WTC11 (cell line): ENCODE results near the gene HSFX1.

Source experiments
- ESRRA ChIP-seq: sonication (generic); formaldehyde crosslinking; IDR thresholded peaks from 2 replicates; pipeline ENCODE4 v1.8.1; 2022; ENCODE audit warnings: mild to moderate bottlenecking, missing genetic modification reagents, borderline replicate concordance
- GABPB1 ChIP-seq: sonication (generic); formaldehyde crosslinking; IDR thresholded peaks from 2 replicates; pipeline ENCODE4 v1.8.1; 2023; ENCODE audit warnings: mild to moderate bottlenecking, missing genetic modification reagents
- NR1H2 ChIP-seq: sonication (generic); formaldehyde crosslinking; IDR thresholded peaks from 2 replicates; pipeline ENCODE4 v1.9.0; 2021; ENCODE audit warnings: mild to moderate bottlenecking, moderate library complexity, missing genetic modification reagents
- TEAD4 ChIP-seq: sonication (generic); formaldehyde crosslinking; IDR thresholded peaks from 2 replicates; pipeline ENCODE4 v1.8.0; 2022; ENCODE audit warnings: mild to moderate bottlenecking, missing genetic modification reagents
- TF ChIP-seq, protein P1 (sequence below): fragments of 200-600 bp; IDR thresholded peaks from 2 replicates; pipeline ENCODE4 v1.8.0; 2022; ENCODE audit warnings: antibody characterized with exemption
- TF ChIP-seq, protein P2 (sequence below): sonication (generic); formaldehyde crosslinking; IDR thresholded peaks from 2 replicates; pipeline ENCODE4 v1.8.0; 2023; ENCODE audit warnings: missing genetic modification reagents

DNA sequence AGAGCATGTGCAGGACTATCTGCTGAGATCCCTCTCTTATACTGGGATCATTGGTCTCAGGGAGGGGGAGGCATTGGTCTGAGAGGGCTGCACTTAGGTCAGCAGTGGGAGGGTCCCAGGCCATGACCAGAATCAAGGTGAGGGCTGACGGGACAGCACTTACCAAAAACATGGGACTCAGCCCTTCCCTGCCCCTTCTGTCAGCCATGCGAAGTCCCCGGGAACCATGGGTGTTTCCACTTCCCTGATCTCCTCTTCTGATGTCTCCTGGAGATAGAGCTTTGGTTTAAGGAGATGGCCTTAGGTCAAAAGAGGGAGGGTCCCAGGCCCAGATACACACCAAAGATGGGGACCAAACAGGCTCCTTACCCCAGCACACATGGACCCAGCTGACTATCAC lies 12.9 kb upstream of the HSFX1 start:
- TF ChIP-seq, protein P1, sequence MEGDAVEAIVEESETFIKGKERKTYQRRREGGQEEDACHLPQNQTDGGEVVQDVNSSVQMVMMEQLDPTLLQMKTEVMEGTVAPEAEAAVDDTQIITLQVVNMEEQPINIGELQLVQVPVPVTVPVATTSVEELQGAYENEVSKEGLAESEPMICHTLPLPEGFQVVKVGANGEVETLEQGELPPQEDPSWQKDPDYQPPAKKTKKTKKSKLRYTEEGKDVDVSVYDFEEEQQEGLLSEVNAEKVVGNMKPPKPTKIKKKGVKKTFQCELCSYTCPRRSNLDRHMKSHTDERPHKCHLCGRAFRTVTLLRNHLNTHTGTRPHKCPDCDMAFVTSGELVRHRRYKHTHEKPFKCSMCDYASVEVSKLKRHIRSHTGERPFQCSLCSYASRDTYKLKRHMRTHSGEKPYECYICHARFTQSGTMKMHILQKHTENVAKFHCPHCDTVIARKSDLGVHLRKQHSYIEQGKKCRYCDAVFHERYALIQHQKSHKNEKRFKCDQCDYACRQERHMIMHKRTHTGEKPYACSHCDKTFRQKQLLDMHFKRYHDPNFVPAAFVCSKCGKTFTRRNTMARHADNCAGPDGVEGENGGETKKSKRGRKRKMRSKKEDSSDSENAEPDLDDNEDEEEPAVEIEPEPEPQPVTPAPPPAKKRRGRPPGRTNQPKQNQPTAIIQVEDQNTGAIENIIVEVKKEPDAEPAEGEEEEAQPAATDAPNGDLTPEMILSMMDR: no peak
- no peak for TF ChIP-seq TEAD4 (CRISPR knock-in tag)
- no peak for TF ChIP-seq ESRRA (CRISPR knock-in tag)
- no peak for TF ChIP-seq GABPB1 (CRISPR knock-in tag)
- TF ChIP-seq NR1H2 (CRISPR knock-in tag): no peak
- TF ChIP-seq, protein P2, sequence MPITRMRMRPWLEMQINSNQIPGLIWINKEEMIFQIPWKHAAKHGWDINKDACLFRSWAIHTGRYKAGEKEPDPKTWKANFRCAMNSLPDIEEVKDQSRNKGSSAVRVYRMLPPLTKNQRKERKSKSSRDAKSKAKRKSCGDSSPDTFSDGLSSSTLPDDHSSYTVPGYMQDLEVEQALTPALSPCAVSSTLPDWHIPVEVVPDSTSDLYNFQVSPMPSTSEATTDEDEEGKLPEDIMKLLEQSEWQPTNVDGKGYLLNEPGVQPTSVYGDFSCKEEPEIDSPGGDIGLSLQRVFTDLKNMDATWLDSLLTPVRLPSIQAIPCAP (CRISPR knock-in tag): no peak
